HG03159 (cell line): ENCODE measurements around the gene FAM163A.
"Not testable (repeated sequence)": the region's sequence is repeated elsewhere in the genome, so short reads cannot be mapped to it uniquely, and the experiment has no call there.

Experiments used
- ATAC-seq: cut with Tn5 transposase; IDR thresholded peaks from one replicate; pipeline ENCODE4 v1.9.1; 2021; ENCODE audit warnings: mild to moderate bottlenecking, moderate library complexity; ENCODE audit not compliant: unreplicated experiment

FAM163A gene

GRCh38 chr1:179742717-179743678 is at the start of gene FAM163A:
FAM163A (plus strand) TSS chr1:179743291; CDS start chr1:179813098, 69,807 bp downstream.
- ATAC-seq, result no peak

GRCh38 chr1:179694530-179694929 is 48.6 kb upstream of the FAM163A start:
- ATAC-seq, result not testable (repeated sequence)

GRCh38 chr1:179702946-179703539 is 40.0 kb upstream of the FAM163A start:
- no peak for ATAC-seq

- ATAC-seq, result no peak
Observed at GRCh38 chr1:179706339-179706941, 36.7 kb upstream of the FAM163A start.

- ATAC-seq, result no peak
Observed at GRCh38 chr1:179707406-179707805, 35.7 kb upstream of the FAM163A start.

- ATAC-seq, result no peak
Observed at GRCh38 chr1:179708434-179709195, 34.5 kb upstream of the FAM163A start.

GRCh38 chr1:179709841-179710329 is 33.2 kb upstream of the FAM163A start:
- peak; percentile 83 for ATAC-seq

- no peak for ATAC-seq
Observed at GRCh38 chr1:179714159-179714558, 28.9 kb upstream of the FAM163A start.

- no peak for ATAC-seq
Observed at GRCh38 chr1:179714623-179715022, 28.5 kb upstream of the FAM163A start.

GRCh38 chr1:179719272-179719671 is 23.8 kb upstream of the FAM163A start:
- no peak for ATAC-seq

GRCh38 chr1:179728271-179728670 is 14.8 kb upstream of the FAM163A start:
- no peak for ATAC-seq

- ATAC-seq, result no peak
Observed at GRCh38 chr1:179729881-179730280, 13.2 kb upstream of the FAM163A start.

GRCh38 chr1:179731643-179732042 is 11.4 kb upstream of the FAM163A start:
- no peak for ATAC-seq

- ATAC-seq, result no peak
Observed at GRCh38 chr1:179742291-179742690, 800 bp upstream of the FAM163A start.

GRCh38 chr1:179743679-179744400 is 749 bp downstream of the FAM163A start:
- no peak for ATAC-seq

- ATAC-seq, result no peak
Observed at GRCh38 chr1:179744401-179745130, 1.5 kb downstream of the FAM163A start.

- no peak for ATAC-seq
Observed at GRCh38 chr1:179745131-179745611, 2.1 kb downstream of the FAM163A start.

- ATAC-seq, result no peak
Observed at GRCh38 chr1:179745743-179746142, 2.7 kb downstream of the FAM163A start.

GRCh38 chr1:179747611-179748010 is 4.5 kb downstream of the FAM163A start:
- no peak for ATAC-seq
